ENCODE measurements around the gene ZNF488.

DNA sequence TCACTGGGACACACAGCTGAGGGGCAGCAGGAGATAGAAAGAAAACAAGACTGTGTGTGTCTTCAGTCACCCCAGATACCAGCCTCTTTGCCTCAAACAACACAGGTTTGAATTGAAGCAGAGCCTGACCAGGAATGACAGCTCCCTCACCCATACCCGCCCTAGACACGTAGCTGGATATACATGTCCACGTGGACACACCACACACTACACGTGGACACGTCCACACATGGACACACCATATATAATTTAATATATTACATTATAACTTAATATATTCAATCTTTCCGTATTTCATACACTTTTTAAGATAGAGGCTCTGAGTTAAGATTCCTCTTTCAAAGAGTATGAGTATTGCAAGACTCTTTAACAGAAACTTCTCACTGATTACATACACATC, 50.6 kb downstream of the ZNF488 start:
- TF ChIP-seq, protein P1, sequence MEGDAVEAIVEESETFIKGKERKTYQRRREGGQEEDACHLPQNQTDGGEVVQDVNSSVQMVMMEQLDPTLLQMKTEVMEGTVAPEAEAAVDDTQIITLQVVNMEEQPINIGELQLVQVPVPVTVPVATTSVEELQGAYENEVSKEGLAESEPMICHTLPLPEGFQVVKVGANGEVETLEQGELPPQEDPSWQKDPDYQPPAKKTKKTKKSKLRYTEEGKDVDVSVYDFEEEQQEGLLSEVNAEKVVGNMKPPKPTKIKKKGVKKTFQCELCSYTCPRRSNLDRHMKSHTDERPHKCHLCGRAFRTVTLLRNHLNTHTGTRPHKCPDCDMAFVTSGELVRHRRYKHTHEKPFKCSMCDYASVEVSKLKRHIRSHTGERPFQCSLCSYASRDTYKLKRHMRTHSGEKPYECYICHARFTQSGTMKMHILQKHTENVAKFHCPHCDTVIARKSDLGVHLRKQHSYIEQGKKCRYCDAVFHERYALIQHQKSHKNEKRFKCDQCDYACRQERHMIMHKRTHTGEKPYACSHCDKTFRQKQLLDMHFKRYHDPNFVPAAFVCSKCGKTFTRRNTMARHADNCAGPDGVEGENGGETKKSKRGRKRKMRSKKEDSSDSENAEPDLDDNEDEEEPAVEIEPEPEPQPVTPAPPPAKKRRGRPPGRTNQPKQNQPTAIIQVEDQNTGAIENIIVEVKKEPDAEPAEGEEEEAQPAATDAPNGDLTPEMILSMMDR (IDR thresholded peaks at IDR 0.05), result no peak
- no peak for TF ChIP-seq POLR2A (IDR thresholded peaks at IDR 0.05)
